IMR-90 (cell line): Measurements from ENCODE around the gene CLASP1. TPM values are rescaled to one million over a fixed set of nuclear protein-coding genes. Genes with fewer than 3 reads are reported as not detected.

Experiments used
- ATAC-seq: fragments of 200-7000 bp; cut with Tn5 transposase; 2 replicates; pipeline ENCODE4 v1.9.1; 2020; ENCODE audit warnings: low read depth, mild to moderate bottlenecking, moderate library complexity
- BruUV-seq: library from RNA; stranded (reverse); fragments of 400-500 nt; replicated peaks from 2 replicates; lab custom pipeline; 2021; lab: Mats Ljungman, UMichigan
- CTCF ChIA-PET: fragments of 300-600 bp; formaldehyde crosslinking; extraction: SDS; loops from one replicate; lab custom pipeline; 2021; ENCODE audit warnings: antibody characterized with exemption; lab: Yijun Ruan, JAX
- POLR2A ChIA-PET: fragments of 300-600 bp; sonication (Branson Sonifier 250); formaldehyde crosslinking; loops from one replicate; lab custom pipeline; 2022; ENCODE audit warnings: antibody characterized with exemption; ENCODE audit not compliant: unreplicated experiment; lab: Charles Lee
- DNase-seq: peaks from one replicate; pipeline ENCODE4 v3.0.0; 2013
- H2AFZ ChIP-seq: replicated peaks from 2 replicates; pipeline ENCODE3; 2013; ENCODE audit warnings: low read length, mild to moderate bottlenecking; ENCODE audit not compliant: poor library complexity
- H2AK5ac ChIP-seq: 2 replicates; pipeline ENCODE4 v1.6.1; 2013; ENCODE audit warnings: low read depth, low read length, inconsistent platforms
- H2AK9ac ChIP-seq: replicated peaks from 2 replicates; pipeline ENCODE3; 2013; ENCODE audit warnings: mild to moderate bottlenecking, low read depth, low read length, moderate library complexity; ENCODE audit not compliant: poor library complexity
- H2BK120ac ChIP-seq: 2 replicates; pipeline ENCODE4 v1.6.1; 2013; ENCODE audit warnings: low read depth, low read length, inconsistent platforms
- H2BK15ac ChIP-seq: 3 replicates; pipeline ENCODE4 v1.6.1; 2013; ENCODE audit warnings: low read depth, low read length, inconsistent platforms
- H2BK20ac ChIP-seq: 2 replicates; pipeline ENCODE4 v1.6.1; 2013; ENCODE audit warnings: low read depth, mild to moderate bottlenecking, inconsistent platforms, low read length, moderate library complexity
- H2BK5ac ChIP-seq: 2 replicates; pipeline ENCODE4 v1.6.1; 2013; ENCODE audit warnings: mild to moderate bottlenecking, low read depth, low read length, inconsistent platforms; ENCODE audit not compliant: poor library complexity, severe bottlenecking
- H3K14ac ChIP-seq: replicated peaks from 2 replicates; pipeline ENCODE4 v1.6.1; 2013; ENCODE audit warnings: low read depth, low read length, inconsistent platforms
- H3K18ac ChIP-seq: 2 replicates; pipeline ENCODE4 v1.6.1; 2013; ENCODE audit warnings: low read depth, low read length, control low read depth
- H3K23ac ChIP-seq: 2 replicates; pipeline ENCODE4 v1.6.1; 2013; ENCODE audit warnings: low read depth, low read length, inconsistent platforms
- H3K27ac ChIP-seq: 2 replicates; pipeline ENCODE4 v1.5.1; 2013; ENCODE audit warnings: mild to moderate bottlenecking, control low read depth, low read length; ENCODE audit not compliant: insufficient read depth
- H3K27me3 ChIP-seq: 2 replicates; pipeline ENCODE4 v1.6.1; 2013; ENCODE audit warnings: low read length; ENCODE audit not compliant: control insufficient read depth, insufficient read depth
- H3K36me3 ChIP-seq: 2 replicates; pipeline ENCODE4 v1.6.1; 2013; ENCODE audit warnings: low read length, mixed read lengths; ENCODE audit not compliant: control insufficient read depth, insufficient read depth
- H3K4ac ChIP-seq: 2 replicates; pipeline ENCODE4 v1.6.1; 2013; ENCODE audit warnings: low read depth, low read length, inconsistent platforms
- H3K4me1 ChIP-seq: 2 replicates; pipeline ENCODE4 v1.6.1; 2013; ENCODE audit warnings: low read length, mixed read lengths; ENCODE audit not compliant: control insufficient read depth, insufficient read depth
- H3K4me2 ChIP-seq: 2 replicates; pipeline ENCODE4 v1.6.1; 2013; ENCODE audit warnings: low read depth, mild to moderate bottlenecking, control low read depth, low read length, moderate library complexity
- H3K4me3 ChIP-seq: 2 replicates; pipeline ENCODE4 v1.5.1; 2013; ENCODE audit warnings: low read depth, mild to moderate bottlenecking, control low read depth, low read length, moderate library complexity; ENCODE audit not compliant: insufficient read depth
- H3K56ac ChIP-seq: 2 replicates; pipeline ENCODE4 v1.6.1; 2013; ENCODE audit warnings: low read length, inconsistent platforms; ENCODE audit not compliant: insufficient read depth; ENCODE audit errors: extremely low read depth
- H3K79me1 ChIP-seq, 2 experiments: 2 replicates each; pipeline ENCODE4 v1.6.1; 2013; ENCODE audit warnings: low read length in 2 of 2, inconsistent platforms in 1 of 2, low read depth in 1 of 2
- H3K9ac ChIP-seq: 2 replicates; pipeline ENCODE4 v1.6.1; 2013; ENCODE audit warnings: low read depth, low read length, control low read depth
- H3K9me1 ChIP-seq: 2 replicates; pipeline ENCODE4 v1.6.1; 2013; ENCODE audit warnings: low read length, inconsistent platforms; ENCODE audit not compliant: insufficient read depth
- H3K9me3 ChIP-seq: 2 replicates; pipeline ENCODE4 v1.6.1; 2013; ENCODE audit warnings: low read length; ENCODE audit not compliant: control insufficient read depth, insufficient read depth
- H4K20me1 ChIP-seq: 2 replicates; pipeline ENCODE4 v1.6.1; 2013; ENCODE audit warnings: low read length, inconsistent platforms; ENCODE audit not compliant: insufficient read depth
- H4K5ac ChIP-seq: 2 replicates; pipeline ENCODE4 v1.6.1; 2013; ENCODE audit warnings: mild to moderate bottlenecking, low read depth, low read length, control low read depth
- H4K8ac ChIP-seq, 2 experiments: 2 replicates each; pipeline ENCODE4 v1.6.1; 2013; ENCODE audit warnings: low read depth in 2 of 2, low read length in 2 of 2, control low read depth in 1 of 2, inconsistent platforms in 1 of 2
- H4K91ac ChIP-seq: 2 replicates; pipeline ENCODE4 v1.6.1; 2013; ENCODE audit warnings: low read depth, low read length, inconsistent platforms; ENCODE audit not compliant: insufficient read depth
- BHLHE40 ChIP-seq: fragments of 150-350 bp; IDR thresholded peaks from 2 replicates; pipeline ENCODE4 v1.6.1; 2016; ENCODE audit warnings: mild to moderate bottlenecking, low read depth, low read length
- CEBPB ChIP-seq: IDR thresholded peaks from 2 replicates; pipeline ENCODE4 v1.6.1; 2012; ENCODE audit warnings: low read depth, low read length, improper control_type of control experiment
- ELK1 ChIP-seq: fragments of 150-350 bp; IDR thresholded peaks from 2 replicates; pipeline ENCODE4 v1.6.1; 2016; ENCODE audit warnings: low read depth, mild to moderate bottlenecking, low read length, moderate library complexity, borderline replicate concordance
- FOS ChIP-seq: fragments of 150-350 bp; IDR thresholded peaks from 2 replicates; pipeline ENCODE4 v1.6.1; 2016; ENCODE audit warnings: low read depth, low read length
- MAFK ChIP-seq: IDR thresholded peaks from 2 replicates; pipeline ENCODE4 v1.6.1; 2012; ENCODE audit warnings: low read depth, low read length, improper control_type of control experiment
- MXI1 ChIP-seq: IDR thresholded peaks from 2 replicates; pipeline ENCODE4 v1.6.1; 2012; ENCODE audit warnings: low read depth, mild to moderate bottlenecking, low read length, moderate library complexity, borderline replicate concordance
- NFE2L2 ChIP-seq: fragments of 150-350 bp; IDR thresholded peaks from 2 replicates; pipeline ENCODE4 v1.6.1; 2016; ENCODE audit warnings: low read depth, mild to moderate bottlenecking, low read length
- RAD21 ChIP-seq: IDR thresholded peaks from 2 replicates; pipeline ENCODE4 v1.6.1; 2012; ENCODE audit warnings: low read length, improper control_type of control experiment
- RFX5 ChIP-seq: IDR thresholded peaks from 2 replicates; pipeline ENCODE4 v1.8.0; 2012; ENCODE audit warnings: low read depth, mild to moderate bottlenecking, low read length, moderate library complexity
- WGBS, 2 experiments: methylation state at CpG; one replicate each; pipeline versions ENCODE4 v1.1.5 to v1.1.7; 2013; ENCODE audit warnings: missing lambda C conversion rate in 2 of 2; ENCODE audit not compliant: insufficient read length in 1 of 2; ENCODE audit errors: extremely low coverage in 2 of 2; 5-methylcytosine and 5-hydroxymethylcytosine counted together
- dilution Hi-C: fragments of 300-500 bp; cut with HindIII; formaldehyde crosslinking; loops from one replicate; pipeline ENCODE4 v1.14.3; 2018; ENCODE audit warnings: low sequenced_read_pairs; ENCODE audit not compliant: unreplicated experiment
- in situ Hi-C: fragments of 300-500 bp; cut with MboI; formaldehyde crosslinking; loops from 3 replicates; pipeline ENCODE4 v1.14.3; 2019; ENCODE audit warnings: low sequenced_read_pairs, inconsistent platforms, mixed read lengths
- intact Hi-C: fragments of 100-400 bp; cut with micrococcal nuclease; formaldehyde crosslinking; loops from 2 replicates; pipeline ENCODE4 v1.10.0; 2022
- polyA plus RNA-seq, 3 experiments: library from polyadenylated mRNA; depleted of rRNA; stranded (reverse); fragments of >200 nt; gene quantifications; 2 replicates each; pipeline ENCODE4 v1.2.3, GENCODE V29; 2012; ENCODE audit warnings: low replicate concordance in 1 of 3
- total RNA-seq: library from RNA; depleted of rRNA; stranded (reverse); fragments of >200 nt; gene quantifications from 2 replicates; pipeline ENCODE4 v1.2.3, GENCODE V29; 2012
- TF ChIP-seq, protein P1 (sequence below): fragments of 150-350 bp; IDR thresholded peaks from 2 replicates; pipeline ENCODE4 v1.6.1; 2017; ENCODE audit warnings: mild to moderate bottlenecking, antibody characterized with exemption, low read length, low read depth

The CLASP1 gene
- total and polyA plus RNA-seq, 2 of the 4 experiments (the other 2 are of a cell fraction): 12.3 to 33.7 TPM

- Histone ChIP-seq H4K91ac (no peak overlapping the region), H4K8ac (no peak overlapping the region), H2AK5ac (no peak overlapping the region), H4K5ac (no peak overlapping the region), H2BK20ac (no peak overlapping the region), H2BK120ac (no peak overlapping the region), H3K23ac (no peak overlapping the region), H3K4me3 (no peak overlapping the region), H3K56ac (no peak overlapping the region), H2BK15ac (no peak overlapping the region), H3K9me3 (no peaks in the 10 kb centered on the region), H3K4me1 (peaks cover 4% of the 10 kb centered on the region; the same call in 1 of the 2 replicates), H3K27ac (no peak overlapping the region), H3K4me2 (no peak overlapping the region), H3K9ac (no peak overlapping the region), H3K27me3 (no peaks in the 10 kb centered on the region), H3K9me1 (peaks cover 27% of the 10 kb centered on the region), H3K36me3 (peaks cover 26% of the 10 kb centered on the region), H2BK5ac (no peak overlapping the region), H2AK9ac (no peak overlapping the region), H3K4ac (no peak overlapping the region), H2AFZ (no peak overlapping the region), H3K14ac (no peak overlapping the region), H3K79me1 (peaks cover 15 to 52% of the 10 kb centered on the region in 2 experiments), H3K18ac (no peak overlapping the region), H4K20me1 (no peaks in the 10 kb centered on the region; the same call in 1 of the 2 replicates)
- in situ Hi-C loops: loop anchor here (10.0 kb wide), 2 partner anchors 66 to 106 kb away; no protein-coding TSS in a partner anchor
- BruUV-seq: no TSS peak
- ATAC-seq (no peak), DNase-seq (no peak)
- intact Hi-C loops: no loop called here
- dilution Hi-C loops: no loop called here
- no CpG with 5 or more reads among the region's 3 CpGs for WGBS, 2 experiments
- TF ChIP-seq FOS (no peak), MXI1 (no peak), RFX5 (no peak), NFE2L2 (no peak), CEBPB (no peak), MAFK (no peak), RAD21 (no peak), ELK1 (no peak), BHLHE40 (no peak)
- TF ChIP-seq, protein P1, sequence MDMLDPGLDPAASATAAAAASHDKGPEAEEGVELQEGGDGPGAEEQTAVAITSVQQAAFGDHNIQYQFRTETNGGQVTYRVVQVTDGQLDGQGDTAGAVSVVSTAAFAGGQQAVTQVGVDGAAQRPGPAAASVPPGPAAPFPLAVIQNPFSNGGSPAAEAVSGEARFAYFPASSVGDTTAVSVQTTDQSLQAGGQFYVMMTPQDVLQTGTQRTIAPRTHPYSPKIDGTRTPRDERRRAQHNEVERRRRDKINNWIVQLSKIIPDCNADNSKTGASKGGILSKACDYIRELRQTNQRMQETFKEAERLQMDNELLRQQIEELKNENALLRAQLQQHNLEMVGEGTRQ: no peak
- POLR2A ChIA-PET: no interaction called here
- CTCF ChIA-PET: no interaction called here
Observed at GRCh38 chr2:121520641-121520994, 128.6 kb downstream of the CLASP1 start.
